Aorta (tissue), 5 donors: Measurements from ENCODE around the gene DICER1. TPM values are rescaled to one million over a fixed set of nuclear protein-coding genes. Genes with fewer than 3 reads are reported as not detected.

Experiments
- ATAC-seq: fragments of 200-7000 bp; cut with Tn5 transposase; one replicate; pipeline ENCODE4 v1.9.1; 2022; ENCODE audit warnings: moderate library complexity; ENCODE audit not compliant: low FRiP score
- DNase-seq, 2 donors: peaks; one replicate each; pipeline ENCODE4 v3.0.0-alpha.2; 2020
- H3K27ac ChIP-seq, 2 donors: one replicate each; pipeline ENCODE4 v1.5.1; 2013; ENCODE audit warnings: low read length in 2 of 2, mild to moderate bottlenecking in 2 of 2, moderate library complexity in 2 of 2, control low read depth in 1 of 2, inconsistent platforms in 1 of 2, low read depth in 1 of 2
- H3K27me3 ChIP-seq, 2 donors: one replicate each; pipeline ENCODE4 v1.6.1; 2013; ENCODE audit warnings: control low read depth in 1 of 2, low read length in 1 of 2, mild to moderate bottlenecking in 1 of 2, moderate library complexity in 1 of 2; ENCODE audit not compliant: insufficient read depth in 2 of 2, control insufficient read depth in 1 of 2
- H3K36me3 ChIP-seq, 2 donors: one replicate each; pipeline ENCODE4 v1.6.1; 2013; ENCODE audit warnings: control low read depth in 1 of 2, low read length in 1 of 2, mild to moderate bottlenecking in 1 of 2; ENCODE audit not compliant: insufficient read depth in 2 of 2, control insufficient read depth in 1 of 2
- H3K4me1 ChIP-seq, 2 donors: one replicate each; pipeline ENCODE4 v1.6.1; 2013; ENCODE audit warnings: low read length in 2 of 2, control low read depth in 1 of 2, mild to moderate bottlenecking in 1 of 2, moderate library complexity in 1 of 2; ENCODE audit not compliant: insufficient read depth in 2 of 2, control insufficient read depth in 1 of 2
- H3K4me3 ChIP-seq, 2 donors: one replicate each; pipeline ENCODE4 v1.5.1; 2013; ENCODE audit warnings: low read length in 2 of 2, control low read depth in 1 of 2, mild to moderate bottlenecking in 1 of 2
- H3K9me3 ChIP-seq: one replicate; pipeline ENCODE4 v1.6.1; 2013; ENCODE audit warnings: mild to moderate bottlenecking, low read length; ENCODE audit not compliant: control insufficient read depth
- WGBS, 2 donors: extraction: QIAGEN DNeasy Blood & Tissue Kit; methylation state at CpG; one replicate each; pipeline ENCODE4 v1.1.7; 2013; 5-methylcytosine and 5-hydroxymethylcytosine counted together
- intact Hi-C, 2 donors: fragments of 100-400 bp; cut with DNase I; formaldehyde crosslinking; loops; one replicate each; pipeline versions ENCODE4 v1.14.2 to v1.15.0; 2022
- polyA plus RNA-seq, 2 donors: library from polyadenylated mRNA; stranded (reverse); fragments of 200-250 nt; gene quantifications; one replicate each; pipeline ENCODE4 v1.2.3, GENCODE V29; 2013
- total RNA-seq, 2 donors: library from RNA; stranded (reverse); fragmentation: NEBNext Ultra II Directional; extraction: Animal tissue kit (Norgen Biotek cat#: 25700); gene quantifications; one replicate each; pipeline ENCODE4 v1.2.1, GENCODE V29; 2021
- donor health status: healthy with polysubstance abuse.
- donor health status: Bipolar disorder and iron deficiency.
- donor health status: DM: no; HTN: no; CAD: no.
- donor health status: DM: no; HTN: no; CAD: no.
- donor health status: DM: yes; HTN: yes; CAD: no.

The DICER1 gene
- total and polyA plus RNA-seq, 4 donors = 6.4 to 73.6 (median 36.1) TPM

DNA sequence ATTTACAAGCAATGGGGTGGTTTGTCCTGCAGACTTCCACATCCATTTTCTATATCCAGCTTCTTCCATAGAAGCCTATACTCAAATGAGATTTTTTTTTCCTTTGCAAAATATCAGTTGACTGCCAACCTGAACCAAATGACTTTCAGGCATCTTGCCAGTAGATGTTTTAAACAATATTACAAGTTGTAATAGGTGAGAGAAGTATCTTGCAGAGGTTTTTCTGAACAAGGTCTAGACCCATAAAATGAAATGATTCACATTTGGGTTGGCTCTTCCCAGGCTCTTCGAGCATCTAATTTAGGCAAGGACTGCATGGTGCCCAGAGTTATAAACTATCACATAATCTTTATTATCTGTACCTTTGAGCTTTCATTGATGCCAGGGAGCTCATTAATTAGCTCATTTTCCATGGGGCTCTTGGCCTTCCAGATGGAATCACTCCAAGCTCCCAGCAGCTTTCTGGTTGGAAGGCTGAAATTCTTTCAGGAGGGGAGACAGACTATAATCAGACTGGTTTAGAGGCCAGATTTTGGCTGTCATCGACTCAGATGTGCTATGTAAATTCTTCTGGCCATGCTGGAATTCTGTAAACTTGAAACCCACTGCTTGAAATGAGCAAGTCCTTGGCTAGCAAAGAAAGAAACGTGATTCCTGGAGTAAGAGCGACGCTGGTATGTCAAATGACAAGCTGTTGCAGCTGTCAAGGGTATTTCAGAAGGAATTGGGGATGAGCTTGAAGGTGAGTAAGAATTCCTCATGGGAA lies 32.2 kb upstream of the DICER1 start:
- DNase-seq (no peak), ATAC-seq (no peak)
- no peaks in the 10 kb centered on the region for H3K4me1 ChIP-seq
- H3K27ac ChIP-seq = no peak overlapping the region
- H3K27me3 ChIP-seq = no peaks in the 10 kb centered on the region
- H3K9me3 ChIP-seq = no peaks in the 10 kb centered on the region
- 42 to 58% methylated on average over 5 of the region's 5 CpGs for WGBS, 2 donors
- no peaks in the 10 kb centered on the region for H3K36me3 ChIP-seq
- intact Hi-C loops = no loop called here
- H3K4me3 ChIP-seq = no peak overlapping the region

DNA sequence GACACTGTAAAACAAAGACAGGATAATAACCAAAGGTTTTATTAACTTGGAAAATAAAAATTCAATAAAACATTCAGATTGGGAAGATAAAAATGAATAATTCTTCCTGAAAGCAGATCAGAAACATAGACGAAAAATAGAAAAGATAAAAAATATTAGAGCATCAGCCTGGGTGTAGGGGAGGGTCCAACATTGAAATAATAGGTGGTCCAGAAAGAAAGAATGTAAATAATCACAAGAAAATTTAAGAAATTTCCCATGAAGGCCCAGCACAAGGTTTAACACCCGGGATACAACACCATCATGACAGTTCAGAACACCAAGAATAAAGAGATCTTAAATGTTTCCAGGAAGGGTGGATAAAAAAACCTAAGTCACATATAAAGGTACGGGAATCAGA lies 31.1 kb upstream of the DICER1 start:
- H3K36me3 ChIP-seq = no peaks in the 10 kb centered on the region
- ATAC-seq (no peak), DNase-seq (no peak)
- intact Hi-C loops = no loop called here
- WGBS, 2 donors = 94 to 97% methylated on average over 3 of the region's 3 CpGs
- no peak overlapping the region for H3K27ac ChIP-seq
- H3K9me3 ChIP-seq = no peaks in the 10 kb centered on the region
- no peaks in the 10 kb centered on the region for H3K27me3 ChIP-seq
- no peaks in the 10 kb centered on the region for H3K4me1 ChIP-seq
- no peak overlapping the region for H3K4me3 ChIP-seq

DNA sequence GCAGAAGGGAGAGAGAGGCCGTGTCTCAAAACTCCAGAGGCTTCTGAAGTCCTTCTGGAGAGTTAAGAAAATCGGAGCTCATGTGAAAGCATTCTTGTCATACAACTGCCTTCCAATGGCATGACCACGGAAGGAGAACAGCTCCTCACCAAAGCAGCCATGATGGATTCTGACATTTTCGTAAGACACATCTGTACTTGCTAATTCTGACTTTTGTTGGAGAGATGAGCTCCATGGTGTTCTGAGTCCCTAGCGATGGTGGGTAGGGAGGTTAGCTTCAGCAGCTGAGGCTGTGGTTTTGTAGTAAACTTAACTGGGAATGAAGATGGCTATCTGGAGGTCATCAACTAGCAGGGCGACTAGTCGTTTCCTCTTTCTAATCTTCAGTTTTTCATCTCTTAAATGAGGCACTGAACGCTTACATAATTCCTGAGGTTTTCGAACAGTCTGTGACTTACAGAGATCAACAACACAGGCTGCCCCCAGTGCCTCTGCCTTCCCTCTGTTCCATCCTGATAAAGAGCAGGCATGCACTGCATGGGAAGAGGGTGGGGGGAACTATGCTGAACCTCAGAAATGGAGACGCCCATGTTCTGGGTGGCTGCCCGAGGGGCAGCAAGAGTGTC lies 28.6 kb upstream of the DICER1 start:
- Histone ChIP-seq H3K36me3 (no peaks in the 10 kb centered on the region), H3K9me3 (no peaks in the 10 kb centered on the region), H3K4me3 (no peak overlapping the region), H3K27ac (no peak overlapping the region), H3K27me3 (no peaks in the 10 kb centered on the region), H3K4me1 (no peaks in the 10 kb centered on the region)
- WGBS, 2 donors = 81 to 89% methylated on average over 11 of the region's 11 CpGs
- ATAC-seq (no peak), DNase-seq (no peak)
- intact Hi-C loops = no loop called here

DNA sequence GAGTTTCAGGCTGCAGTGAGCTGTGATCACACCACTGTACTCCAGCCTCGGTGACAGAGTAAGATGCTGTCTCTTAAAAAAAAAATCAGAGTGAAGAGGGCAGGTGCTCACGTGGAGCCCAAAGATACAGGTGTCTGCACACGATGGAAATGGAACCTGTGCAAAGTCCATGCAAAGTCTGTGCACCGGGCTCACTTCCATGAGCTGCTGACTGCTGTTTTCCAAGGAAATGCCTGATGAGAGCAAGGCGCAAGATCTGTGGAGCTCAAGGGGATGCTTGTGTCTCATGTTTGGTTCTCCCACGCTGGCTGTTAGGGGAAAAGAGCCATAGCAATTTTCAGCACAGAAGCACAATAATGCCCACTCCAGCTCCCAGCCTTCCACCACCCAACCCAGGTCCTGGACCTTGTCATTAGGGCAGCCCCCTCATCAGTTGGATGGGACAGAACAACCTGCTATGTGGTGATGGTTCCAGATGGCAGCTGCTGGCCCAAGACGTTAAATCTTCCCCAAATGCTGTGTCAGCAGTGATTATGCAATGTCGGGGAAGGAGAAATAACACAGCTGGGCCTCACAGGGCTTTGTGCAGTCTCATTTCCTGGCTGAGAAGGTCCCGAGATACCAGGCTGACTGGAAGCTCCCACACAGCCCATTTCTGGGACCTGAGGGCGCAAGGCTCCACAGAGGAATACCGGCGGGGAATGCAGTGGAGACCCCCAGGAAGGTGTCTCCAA lies 27.9 kb upstream of the DICER1 start:
- ATAC-seq (peak; percentile 78), DNase-seq (peak in 1 of 2 donors; percentile 80)
- intact Hi-C loops = no loop called here
- no peaks in the 10 kb centered on the region for H3K9me3 ChIP-seq
- no peak overlapping the region for H3K4me3 ChIP-seq
- H3K27ac ChIP-seq = no peak overlapping the region
- H3K4me1 ChIP-seq = no peaks in the 10 kb centered on the region
- WGBS, 2 donors = 78 to 81% methylated on average over 12 of the region's 12 CpGs
- H3K36me3 ChIP-seq = no peaks in the 10 kb centered on the region
- no peaks in the 10 kb centered on the region for H3K27me3 ChIP-seq

DNA sequence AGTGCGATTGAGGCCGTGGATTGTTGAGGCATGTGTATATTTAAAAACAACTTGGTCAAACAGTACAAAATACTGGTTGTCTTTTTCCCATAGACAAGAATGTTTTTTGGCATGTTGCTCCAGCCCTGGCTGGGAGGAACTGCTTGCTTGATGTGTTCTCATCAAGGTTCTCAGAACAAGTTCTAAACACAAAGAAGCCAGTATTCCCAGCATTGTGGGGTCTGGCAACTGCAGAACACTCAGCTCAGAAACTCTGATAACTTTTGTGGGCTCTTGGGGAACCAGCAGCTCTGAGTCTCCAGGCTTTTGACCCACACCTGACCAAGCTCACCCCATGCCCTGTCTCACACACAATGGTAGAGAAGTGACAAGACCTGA lies 27.1 kb upstream of the DICER1 start:
- H3K4me1 ChIP-seq = no peaks in the 10 kb centered on the region
- DNase-seq (no peak), ATAC-seq (no peak)
- H3K9me3 ChIP-seq = no peaks in the 10 kb centered on the region
- intact Hi-C loops = no loop called here
- no peak overlapping the region for H3K4me3 ChIP-seq
- H3K27me3 ChIP-seq = no peaks in the 10 kb centered on the region
- H3K27ac ChIP-seq = no peak overlapping the region
- WGBS, 2 donors = 9 to 11% methylated on average over 2 of the region's 2 CpGs
- H3K36me3 ChIP-seq = no peaks in the 10 kb centered on the region

DNA sequence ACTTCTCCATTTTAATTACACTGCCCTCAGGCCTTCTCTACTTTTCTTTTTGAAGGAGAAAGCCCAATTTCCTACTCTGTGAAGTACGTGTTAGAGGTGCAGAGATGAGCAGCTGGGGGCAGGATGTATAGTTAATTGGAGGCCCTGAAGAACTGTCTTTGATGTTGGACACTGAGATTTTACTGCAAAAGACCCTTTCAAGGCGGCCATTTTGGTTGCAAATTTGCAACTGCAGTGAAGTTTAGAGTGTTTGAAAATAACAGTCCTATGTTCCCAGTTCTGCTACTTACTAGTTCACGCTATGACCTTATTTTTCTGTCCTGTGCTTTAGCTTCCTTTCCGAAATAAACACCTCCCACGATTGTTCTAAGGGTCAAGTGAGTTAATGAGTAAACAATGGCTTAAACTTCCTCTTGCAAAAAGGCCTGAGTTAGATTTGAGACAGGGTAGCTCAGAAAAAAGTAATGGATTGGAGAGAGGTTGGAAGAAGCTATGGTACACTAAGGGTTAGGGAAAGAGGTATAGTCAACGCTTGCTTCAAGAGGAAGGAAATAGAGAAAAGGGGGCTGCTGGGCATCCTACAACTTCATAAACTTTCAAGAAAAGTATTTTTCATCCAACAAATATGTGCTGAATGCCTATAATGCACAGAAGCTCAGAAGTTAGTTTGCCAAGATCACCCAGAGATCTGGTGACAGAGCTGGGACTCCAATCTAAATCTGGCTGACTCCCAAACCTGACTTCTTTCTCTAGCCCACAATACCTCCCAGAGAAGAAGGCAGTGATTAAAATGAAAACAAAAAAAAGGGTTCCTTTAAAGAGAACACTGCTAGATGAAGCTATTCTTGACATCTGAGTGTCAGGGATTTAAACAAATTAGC lies 26.4 kb upstream of the DICER1 start:
- no peak for ATAC-seq
- intact Hi-C loops = no loop called here
- no peaks in the 10 kb centered on the region for H3K4me1 ChIP-seq

DNA sequence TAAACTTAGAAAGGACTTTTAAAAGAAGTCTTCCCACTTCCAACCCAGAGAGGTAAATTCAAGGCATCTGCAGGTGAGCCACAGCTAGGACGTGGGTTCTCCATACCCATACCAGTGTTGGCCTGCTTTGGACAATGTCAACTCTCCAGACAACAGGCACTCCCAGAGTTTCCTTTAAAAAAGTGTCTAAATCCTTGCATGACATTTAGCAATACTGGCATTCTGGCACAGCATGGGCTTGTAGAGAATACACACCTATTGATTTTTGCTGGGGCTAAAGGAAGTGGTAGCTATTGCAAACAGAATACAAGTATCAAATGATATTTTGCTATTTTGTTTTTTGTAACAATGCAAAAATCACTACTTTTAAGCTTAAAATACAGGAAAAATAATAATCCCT lies 25.8 kb upstream of the DICER1 start:
- intact Hi-C loops = no loop called here
- no peaks in the 10 kb centered on the region for H3K36me3 ChIP-seq
- no peak for ATAC-seq
- WGBS, 2 donors = 93% methylated on average over 1 of the region's 1 CpG
- no peaks in the 10 kb centered on the region for H3K9me3 ChIP-seq
- H3K4me1 ChIP-seq = no peaks in the 10 kb centered on the region
- no peak overlapping the region for H3K27ac ChIP-seq
- DNase-seq = no peak
- H3K27me3 ChIP-seq = no peaks in the 10 kb centered on the region
- H3K4me3 ChIP-seq = no peak overlapping the region

More for the DNA sequence above, 26.4 kb upstream of the DICER1 start:
- 80 to 81% methylated on average over 6 of the region's 6 CpGs for WGBS, 2 donors
- no peaks in the 10 kb centered on the region for H3K9me3 ChIP-seq
- DNase-seq = no peak
- no peak overlapping the region for H3K4me3 ChIP-seq
- H3K36me3 ChIP-seq = no peaks in the 10 kb centered on the region
- no peaks in the 10 kb centered on the region for H3K27me3 ChIP-seq
- H3K27ac ChIP-seq = no peak overlapping the region

DNA sequence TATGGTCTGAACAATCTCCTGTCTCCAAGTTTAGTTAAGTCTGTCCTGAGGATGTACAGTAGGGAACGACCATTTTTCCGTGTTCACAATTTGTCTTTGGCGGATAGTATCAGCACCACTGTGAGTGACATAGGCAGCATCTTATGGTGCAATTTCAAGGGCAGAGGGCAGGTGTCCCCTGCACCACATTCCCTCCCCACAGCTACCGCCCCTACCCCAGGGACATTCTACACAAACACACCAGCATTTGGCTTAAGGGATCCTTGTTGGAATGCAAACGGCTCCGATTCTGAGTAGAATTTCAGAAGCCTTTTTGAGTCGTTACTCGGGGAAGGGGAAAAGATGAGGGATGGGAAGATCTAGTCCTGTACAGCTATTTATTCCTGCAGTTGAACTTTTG lies 25.1 kb upstream of the DICER1 start:
- Histone ChIP-seq H3K4me1 (no peaks in the 10 kb centered on the region), H3K27me3 (no peaks in the 10 kb centered on the region), H3K9me3 (no peaks in the 10 kb centered on the region), H3K27ac (no peak overlapping the region), H3K4me3 (no peak overlapping the region), H3K36me3 (no peaks in the 10 kb centered on the region)
- 70 to 73% methylated on average over 8 of the region's 8 CpGs for WGBS, 2 donors
- ATAC-seq (no peak), DNase-seq (no peak)
- intact Hi-C loops = no loop called here
